WTC11 (cell line): ENCODE results near the gene PPP2R1A. TPM values are rescaled to one million over a fixed set of nuclear protein-coding genes. Genes with fewer than 3 reads are reported as not detected.

ENCODE experiments used
- ATAC-seq: fragments of 200-7000 bp; cut with Tn5 transposase; 2 replicates; pipeline ENCODE4 v1.10.0; 2021; ENCODE audit warnings: mild to moderate bottlenecking, moderate library complexity
- CTCF ChIA-PET: fragments of 300-600 bp; sonication (Branson Sonifier 250); formaldehyde crosslinking; loops from one replicate; lab custom pipeline; 2021; ENCODE audit warnings: antibody characterized with exemption; lab: Charles Lee
- POLR2A ChIA-PET: fragments of 350-600 bp; sonication (Branson Sonifier 250); formaldehyde crosslinking; loops from one replicate; lab custom pipeline; 2021; ENCODE audit warnings: antibody characterized with exemption; lab: Charles Lee
- DNase-seq: peaks from one replicate; pipeline ENCODE4 v3.0.0; 2021; ENCODE audit warnings: low spot score
- H3K27ac Mint-ChIP-seq: 2 replicates; pipeline ENCODE4 v1.8.0; 2021; ENCODE audit warnings: mixed read lengths
- H3K27me3 Mint-ChIP-seq: 2 replicates; pipeline ENCODE4 v1.8.0; 2021; ENCODE audit warnings: low read depth, mild to moderate bottlenecking, moderate library complexity, mixed read lengths
- H3K36me3 Mint-ChIP-seq: 2 replicates; pipeline ENCODE4 v1.8.0; 2021; ENCODE audit warnings: mixed read lengths
- H3K4me1 Mint-ChIP-seq: 2 replicates; pipeline ENCODE4 v1.8.0; 2022; ENCODE audit warnings: mixed read lengths
- H3K4me3 Mint-ChIP-seq: 2 replicates; pipeline ENCODE4 v1.8.0; 2021; ENCODE audit warnings: mild to moderate bottlenecking, moderate library complexity, mixed read lengths
- H3K9me3 Mint-ChIP-seq: 2 replicates; pipeline ENCODE4 v1.8.0; 2021; ENCODE audit warnings: mixed read lengths
- CBFB ChIP-seq: sonication (generic); formaldehyde crosslinking; IDR thresholded peaks from 2 replicates; pipeline ENCODE4 v1.8.1; 2022; ENCODE audit warnings: mild to moderate bottlenecking, low read depth, missing genetic modification reagents
- CDX4 ChIP-seq: fragments of 250-450 bp; sonication (Bioruptor Pico); IDR thresholded peaks from 2 replicates; pipeline ENCODE4 v1.9.0; 2021; ENCODE audit warnings: moderate library complexity, mild to moderate bottlenecking, inconsistent platforms, borderline replicate concordance
- E2F5 ChIP-seq: sonication (generic); formaldehyde crosslinking; IDR thresholded peaks from 2 replicates; pipeline ENCODE4 v1.8.1; 2022; ENCODE audit warnings: mild to moderate bottlenecking, moderate library complexity, missing genetic modification reagents
- ERG ChIP-seq: fragments of 250-450 bp; sonication (Bioruptor Pico); IDR thresholded peaks from 2 replicates; pipeline ENCODE4 v1.8.0; 2021; ENCODE audit warnings: mild to moderate bottlenecking
- ETV6 ChIP-seq: sonication (generic); formaldehyde crosslinking; IDR thresholded peaks from 2 replicates; pipeline ENCODE4 v1.8.1; 2022; ENCODE audit warnings: mild to moderate bottlenecking, missing genetic modification reagents
- FOXK1 ChIP-seq: sonication (generic); formaldehyde crosslinking; IDR thresholded peaks from 2 replicates; pipeline ENCODE4 v1.8.0; 2022; ENCODE audit warnings: mild to moderate bottlenecking, moderate library complexity, missing genetic modification reagents
- GTF2I ChIP-seq: fragments of 250-450 bp; sonication (Bioruptor Pico); conservative IDR thresholded peaks from 2 replicates; pipeline ENCODE4 v1.4.0; 2021; ENCODE audit warnings: mild to moderate bottlenecking
- NFE2L1 ChIP-seq: sonication (generic); formaldehyde crosslinking; IDR thresholded peaks from 2 replicates; pipeline ENCODE4 v1.8.1; 2023; ENCODE audit warnings: missing genetic modification reagents
- RELA ChIP-seq: sonication (generic); formaldehyde crosslinking; IDR thresholded peaks from 2 replicates; pipeline ENCODE4 v1.8.1; 2022; ENCODE audit warnings: missing genetic modification reagents, mild to moderate bottlenecking, borderline replicate concordance
- RORB ChIP-seq: fragments of 250-450 bp; sonication (Bioruptor Pico); IDR thresholded peaks from 2 replicates; pipeline ENCODE4 v1.9.0; 2021; ENCODE audit warnings: mild to moderate bottlenecking
- TCF7 ChIP-seq: sonication (generic); formaldehyde crosslinking; IDR thresholded peaks from 2 replicates; pipeline ENCODE4 v1.8.0; 2022; ENCODE audit warnings: mild to moderate bottlenecking, low read depth, missing genetic modification reagents, moderate library complexity
- TP53 ChIP-seq: sonication (generic); formaldehyde crosslinking; IDR thresholded peaks from 2 replicates; pipeline ENCODE4 v1.8.1; 2023; ENCODE audit warnings: mild to moderate bottlenecking, missing genetic modification reagents
- ZBTB43 ChIP-seq: sonication (generic); formaldehyde crosslinking; IDR thresholded peaks from 2 replicates; pipeline ENCODE4 v1.8.1; 2023; ENCODE audit warnings: mild to moderate bottlenecking, missing genetic modification reagents
- ZNF219 ChIP-seq: sonication (generic); formaldehyde crosslinking; IDR thresholded peaks from 2 replicates; pipeline ENCODE4 v1.8.0; 2023; ENCODE audit warnings: missing genetic modification reagents, mild to moderate bottlenecking, borderline replicate concordance
- ZNF232 ChIP-seq: sonication (generic); formaldehyde crosslinking; IDR thresholded peaks from 2 replicates; pipeline ENCODE4 v1.8.0; 2022; ENCODE audit warnings: mild to moderate bottlenecking, missing genetic modification reagents
- ZNF263 ChIP-seq: sonication (generic); formaldehyde crosslinking; IDR thresholded peaks from 2 replicates; pipeline ENCODE4 v1.8.1; 2022; ENCODE audit warnings: low read depth, mild to moderate bottlenecking, moderate library complexity, missing genetic modification reagents
- ZNF416 ChIP-seq: fragments of 250-450 bp; sonication (Bioruptor Pico); IDR thresholded peaks from 2 replicates; pipeline ENCODE4 v1.9.0; 2021; ENCODE audit warnings: mild to moderate bottlenecking, inconsistent platforms
- ZNF423 ChIP-seq: fragments of 250-450 bp; sonication (Bioruptor Pico); IDR thresholded peaks from 2 replicates; pipeline ENCODE4 v2.1.2; 2022; ENCODE audit warnings: mild to moderate bottlenecking, moderate library complexity
- ZSCAN18 ChIP-seq: fragments of 250-450 bp; sonication (Bioruptor Pico); IDR thresholded peaks from 2 replicates; pipeline ENCODE4 v2.1.2; 2022; ENCODE audit warnings: mild to moderate bottlenecking, moderate library complexity
- total RNA-seq: library from RNA; stranded (reverse); gene quantifications from 3 replicates; pipeline ENCODE4 v1.2.3, GENCODE V29; 2021
- TF ChIP-seq, protein P1 (sequence below): sonication (generic); formaldehyde crosslinking; IDR thresholded peaks from 2 replicates; pipeline ENCODE4 v1.8.0; 2022; ENCODE audit warnings: mild to moderate bottlenecking, missing genetic modification reagents
- TF ChIP-seq, protein P2 (sequence below): sonication (generic); formaldehyde crosslinking; IDR thresholded peaks from 2 replicates; pipeline ENCODE4 v1.8.0; 2022; ENCODE audit warnings: mild to moderate bottlenecking, missing genetic modification reagents
- TF ChIP-seq, protein P3 (sequence below): sonication (generic); formaldehyde crosslinking; IDR thresholded peaks from 2 replicates; pipeline ENCODE4 v1.8.1; 2022; ENCODE audit warnings: low read depth, missing genetic modification reagents, borderline replicate concordance

Gene PPP2R1A
- total RNA-seq, 1 experiment from 2014 or later, result 505 TPM

- Mint-ChIP-seq H3K36me3 (peaks cover 28% of the 10 kb centered on the region), H3K27ac (no peak overlapping the region), H3K4me3 (no peak overlapping the region), H3K27me3 (no peaks in the 10 kb centered on the region), H3K9me3 (no peaks in the 10 kb centered on the region), H3K4me1 (no peaks in the 10 kb centered on the region)
- TF ChIP-seq RORB, result no peak
- TF ChIP-seq GTF2I (CRISPR knock-in tag), result no peak
- no peak for TF ChIP-seq ZNF232 (CRISPR knock-in tag)
- no peak for TF ChIP-seq E2F5 (CRISPR knock-in tag)
- TF ChIP-seq CDX4, result no peak
- TF ChIP-seq ZSCAN18 (CRISPR knock-in tag), result no peak
- no peak for TF ChIP-seq ERG
- TF ChIP-seq RELA (CRISPR knock-in tag), result no peak
- no peak for TF ChIP-seq CBFB (CRISPR knock-in tag)
- TF ChIP-seq, protein P1, sequence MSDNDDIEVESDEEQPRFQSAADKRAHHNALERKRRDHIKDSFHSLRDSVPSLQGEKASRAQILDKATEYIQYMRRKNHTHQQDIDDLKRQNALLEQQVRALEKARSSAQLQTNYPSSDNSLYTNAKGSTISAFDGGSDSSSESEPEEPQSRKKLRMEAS, result no peak
- TF ChIP-seq, protein P2, sequence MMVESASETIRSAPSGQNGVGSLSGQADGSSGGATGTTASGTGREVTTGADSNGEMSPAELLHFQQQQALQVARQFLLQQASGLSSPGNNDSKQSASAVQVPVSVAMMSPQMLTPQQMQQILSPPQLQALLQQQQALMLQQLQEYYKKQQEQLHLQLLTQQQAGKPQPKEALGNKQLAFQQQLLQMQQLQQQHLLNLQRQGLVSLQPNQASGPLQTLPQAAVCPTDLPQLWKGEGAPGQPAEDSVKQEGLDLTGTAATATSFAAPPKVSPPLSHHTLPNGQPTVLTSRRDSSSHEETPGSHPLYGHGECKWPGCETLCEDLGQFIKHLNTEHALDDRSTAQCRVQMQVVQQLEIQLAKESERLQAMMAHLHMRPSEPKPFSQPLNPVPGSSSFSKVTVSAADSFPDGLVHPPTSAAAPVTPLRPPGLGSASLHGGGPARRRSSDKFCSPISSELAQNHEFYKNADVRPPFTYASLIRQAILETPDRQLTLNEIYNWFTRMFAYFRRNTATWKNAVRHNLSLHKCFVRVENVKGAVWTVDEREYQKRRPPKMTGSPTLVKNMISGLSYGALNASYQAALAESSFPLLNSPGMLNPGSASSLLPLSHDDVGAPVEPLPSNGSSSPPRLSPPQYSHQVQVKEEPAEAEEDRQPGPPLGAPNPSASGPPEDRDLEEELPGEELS (CRISPR knock-in tag), result no peak
- TF ChIP-seq NFE2L1 (CRISPR knock-in tag), result no peak
- no peak for TF ChIP-seq ETV6
- no peak for TF ChIP-seq ZNF263 (CRISPR knock-in tag)
- no peak for TF ChIP-seq ZBTB43 (CRISPR knock-in tag)
- no peak for TF ChIP-seq ZNF423 (CRISPR knock-in tag)
- TF ChIP-seq FOXK1 (CRISPR knock-in tag), result no peak
- ChIA-PET CTCF (interaction anchor here (0.5 kb wide), 1 partner anchor 46 kb away, joined by 4 read pairs; no protein-coding TSS in a partner anchor), POLR2A (no interaction called here)
- ATAC-seq (no peak), DNase-seq (no peak)
These were observed 40.8 kb downstream of the PPP2R1A start for GRCh38 chr19:52230685-52231084.

GRCh38 chr19:52231154-52231910 is 41.5 kb downstream of the PPP2R1A start:
- Mint-ChIP-seq H3K4me3 (no peak overlapping the region), H3K27ac (no peak overlapping the region), H3K27me3 (no peaks in the 10 kb centered on the region), H3K4me1 (no peaks in the 10 kb centered on the region), H3K9me3 (no peaks in the 10 kb centered on the region), H3K36me3 (peaks cover 22% of the 10 kb centered on the region)
- ChIA-PET POLR2A (no interaction called here), CTCF (interaction anchor here (0.5 to 1.3 kb wide), 2 partner anchors 16 to 46 kb away, joined by 3 to 4 read pairs; no protein-coding TSS in a partner anchor)
- DNase-seq (no peak), ATAC-seq (no peak; the same call in 1 of the 2 replicates)
- no peak for TF ChIP-seq TCF7 (CRISPR knock-in tag)
- TF ChIP-seq TP53 (CRISPR knock-in tag), result no peak
- no peak for TF ChIP-seq GTF2I (CRISPR knock-in tag)
- TF ChIP-seq ZNF416 (CRISPR knock-in tag), result no peak
- TF ChIP-seq ZNF219 (CRISPR knock-in tag), result no peak
- TF ChIP-seq, protein P3, sequence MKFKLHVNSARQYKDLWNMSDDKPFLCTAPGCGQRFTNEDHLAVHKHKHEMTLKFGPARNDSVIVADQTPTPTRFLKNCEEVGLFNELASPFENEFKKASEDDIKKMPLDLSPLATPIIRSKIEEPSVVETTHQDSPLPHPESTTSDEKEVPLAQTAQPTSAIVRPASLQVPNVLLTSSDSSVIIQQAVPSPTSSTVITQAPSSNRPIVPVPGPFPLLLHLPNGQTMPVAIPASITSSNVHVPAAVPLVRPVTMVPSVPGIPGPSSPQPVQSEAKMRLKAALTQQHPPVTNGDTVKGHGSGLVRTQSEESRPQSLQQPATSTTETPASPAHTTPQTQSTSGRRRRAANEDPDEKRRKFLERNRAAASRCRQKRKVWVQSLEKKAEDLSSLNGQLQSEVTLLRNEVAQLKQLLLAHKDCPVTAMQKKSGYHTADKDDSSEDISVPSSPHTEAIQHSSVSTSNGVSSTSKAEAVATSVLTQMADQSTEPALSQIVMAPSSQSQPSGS, result no peak
